UCSD-AML1 (cell line): ENCODE measurements around the gene TMEM25.
"Not testable (repeated sequence)": the region's sequence is repeated elsewhere in the genome, so short reads cannot be mapped to it uniquely, and the experiment has no call there.

Source experiments
- DNase-seq: peaks from one replicate; lab custom pipeline; 2025; ENCODE audit not compliant: unreplicated experiment; lab: John Stamatoyannopoulos, UW

TMEM25 gene

DNA sequence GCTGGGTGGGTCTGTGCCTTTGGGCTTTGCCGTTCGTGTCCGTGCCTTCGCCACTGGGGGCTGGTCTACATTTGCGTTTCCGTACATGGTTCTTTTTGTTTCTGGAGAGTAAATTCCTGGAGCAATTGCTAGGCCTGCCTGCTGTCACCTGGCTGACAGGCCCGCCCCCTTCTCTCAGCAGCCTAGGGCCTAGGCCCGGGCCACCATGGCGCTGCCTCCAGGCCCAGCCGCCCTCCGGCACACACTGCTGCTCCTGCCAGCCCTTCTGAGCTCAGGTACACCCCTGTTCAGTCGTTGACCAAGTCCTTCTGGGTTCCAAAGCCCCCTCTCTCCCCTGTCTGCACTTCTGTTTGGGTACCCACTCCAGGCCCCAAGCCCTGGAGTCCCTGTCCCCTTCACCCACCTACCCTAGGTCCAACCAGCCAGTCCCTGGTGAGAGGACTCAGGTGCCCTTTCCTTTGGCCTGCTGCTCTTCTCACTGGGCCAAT lies 649 bp downstream of the TMEM25 start:
- no peak for DNase-seq

DNA sequence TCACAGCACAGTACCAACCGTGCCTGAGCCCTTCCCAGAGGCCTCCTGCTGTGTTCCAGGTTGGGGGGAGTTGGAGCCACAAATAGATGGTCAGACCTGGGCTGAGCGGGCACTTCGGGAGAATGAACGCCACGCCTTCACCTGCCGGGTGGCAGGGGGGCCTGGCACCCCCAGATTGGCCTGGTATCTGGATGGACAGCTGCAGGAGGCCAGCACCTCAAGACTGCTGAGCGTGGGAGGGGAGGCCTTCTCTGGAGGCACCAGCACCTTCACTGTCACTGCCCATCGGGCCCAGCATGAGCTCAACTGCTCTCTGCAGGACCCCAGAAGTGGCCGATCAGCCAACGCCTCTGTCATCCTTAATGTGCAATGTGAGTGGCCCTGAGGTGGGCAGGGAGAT lies 1.1 kb downstream of the TMEM25 start:
- DNase-seq = no peak

DNA sequence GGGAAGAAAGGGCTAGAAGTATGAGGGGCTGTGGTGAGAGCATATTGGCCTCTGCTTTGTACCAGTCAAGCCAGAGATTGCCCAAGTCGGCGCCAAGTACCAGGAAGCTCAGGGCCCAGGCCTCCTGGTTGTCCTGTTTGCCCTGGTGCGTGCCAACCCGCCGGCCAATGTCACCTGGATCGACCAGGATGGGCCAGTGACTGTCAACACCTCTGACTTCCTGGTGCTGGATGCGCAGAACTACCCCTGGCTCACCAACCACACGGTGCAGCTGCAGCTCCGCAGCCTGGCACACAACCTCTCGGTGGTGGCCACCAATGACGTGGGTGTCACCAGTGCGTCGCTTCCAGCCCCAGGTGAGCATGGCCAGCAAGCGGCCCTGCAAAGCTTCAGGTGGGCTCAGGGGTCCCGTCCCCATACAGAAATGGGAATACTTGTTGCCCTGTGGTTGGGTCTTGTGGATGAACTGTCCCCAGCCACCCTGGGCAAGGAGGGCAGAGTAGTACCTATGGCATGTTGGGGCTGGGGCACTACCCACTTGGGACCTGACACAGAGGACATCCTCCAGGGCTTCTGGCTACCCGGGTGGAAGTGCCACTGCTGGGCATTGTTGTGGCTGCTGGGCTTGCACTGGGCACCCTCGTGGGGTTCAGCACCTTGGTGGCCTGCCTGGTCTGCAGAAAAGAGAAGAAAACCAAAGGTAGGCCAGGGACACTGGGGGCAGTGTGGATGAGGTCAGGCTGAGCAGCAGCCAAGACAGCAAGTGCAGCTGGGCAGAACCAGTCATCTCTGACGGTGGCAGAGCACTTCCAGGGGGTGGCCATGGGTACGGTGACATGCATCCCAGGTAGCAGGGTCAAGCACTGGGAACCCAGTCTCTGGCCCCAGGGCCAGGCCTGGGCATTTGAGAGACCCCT lies 2.1 kb downstream of the TMEM25 start:
- no peak for DNase-seq

DNA sequence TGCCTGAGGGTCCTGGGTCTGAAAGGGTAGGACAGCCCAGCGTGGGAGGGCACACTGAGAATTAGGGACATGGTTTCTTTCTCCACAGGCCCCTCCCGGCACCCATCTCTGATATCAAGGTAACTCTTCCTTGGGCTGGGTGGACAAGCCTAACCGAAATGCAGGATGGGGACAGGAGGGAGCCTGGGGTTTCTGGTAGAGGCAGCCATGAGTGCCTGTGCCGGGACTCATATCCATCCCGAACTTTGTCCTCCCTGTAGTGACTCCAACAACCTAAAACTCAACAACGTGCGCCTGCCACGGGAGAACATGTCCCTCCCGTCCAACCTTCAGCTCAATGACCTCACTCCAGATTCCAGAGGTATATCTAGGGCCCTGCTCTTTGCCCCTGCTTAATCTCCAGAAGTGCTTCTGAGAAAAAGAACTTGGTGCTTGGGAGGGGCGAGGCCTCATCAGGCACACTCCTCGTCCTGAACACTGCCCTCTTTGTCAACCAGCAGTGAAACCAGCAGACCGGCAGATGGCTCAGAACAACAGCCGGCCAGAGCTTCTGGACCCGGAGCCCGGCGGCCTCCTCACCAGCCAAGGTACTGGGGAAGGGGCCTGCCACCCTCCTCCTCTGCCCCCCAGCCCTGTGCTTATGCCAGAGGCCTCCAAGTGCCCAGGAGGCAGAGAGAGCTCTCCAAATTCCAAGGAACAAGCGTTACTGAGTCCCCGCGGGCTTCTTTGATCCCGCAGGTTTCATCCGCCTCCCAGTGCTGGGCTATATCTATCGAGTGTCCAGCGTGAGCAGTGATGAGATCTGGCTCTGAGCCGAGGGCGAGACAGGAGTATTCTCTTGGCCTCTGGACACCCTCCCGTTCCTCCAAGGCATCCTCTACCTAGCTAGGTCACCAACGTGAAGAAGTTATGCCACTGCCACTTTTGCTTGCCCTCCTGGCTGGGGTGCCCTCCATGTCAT lies 3.1 kb downstream of the TMEM25 start:
- no peak for DNase-seq

DNA sequence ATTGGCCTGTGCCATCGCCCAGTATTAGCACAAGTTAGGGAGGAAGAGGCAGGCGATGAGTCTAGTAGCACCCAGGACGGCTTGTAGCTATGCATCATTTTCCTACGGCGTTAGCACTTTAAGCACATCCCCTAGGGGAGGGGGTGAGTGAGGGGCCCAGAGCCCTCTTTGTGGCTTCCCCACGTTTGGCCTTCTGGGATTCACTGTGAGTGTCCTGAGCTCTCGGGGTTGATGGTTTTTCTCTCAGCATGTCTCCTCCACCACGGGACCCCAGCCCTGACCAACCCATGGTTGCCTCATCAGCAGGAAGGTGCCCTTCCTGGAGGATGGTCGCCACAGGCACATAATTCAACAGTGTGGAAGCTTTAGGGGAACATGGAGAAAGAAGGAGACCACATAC lies 4.3 kb downstream of the TMEM25 start:
- DNase-seq = no peak

DNA sequence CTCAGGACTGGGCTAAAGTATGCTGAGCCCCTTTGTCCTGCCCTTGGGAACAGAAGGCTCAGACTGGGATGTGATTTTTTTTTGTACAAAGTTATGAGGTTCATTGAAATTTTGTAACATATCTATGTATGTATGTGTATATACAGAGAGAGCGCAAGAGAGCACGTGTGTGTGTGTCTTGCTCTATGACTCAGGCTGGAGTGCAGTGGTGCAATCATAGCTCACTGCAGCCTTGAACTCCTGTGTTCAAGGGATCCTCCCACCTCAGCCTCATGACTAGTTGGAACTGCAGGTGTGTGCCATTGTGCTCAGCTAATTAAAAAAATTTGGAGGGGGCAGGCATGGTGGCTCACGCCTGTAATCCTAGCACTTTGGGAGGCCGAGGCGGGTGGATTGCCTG lies 5.7 kb downstream of the TMEM25 start:
- no peak for DNase-seq

DNA sequence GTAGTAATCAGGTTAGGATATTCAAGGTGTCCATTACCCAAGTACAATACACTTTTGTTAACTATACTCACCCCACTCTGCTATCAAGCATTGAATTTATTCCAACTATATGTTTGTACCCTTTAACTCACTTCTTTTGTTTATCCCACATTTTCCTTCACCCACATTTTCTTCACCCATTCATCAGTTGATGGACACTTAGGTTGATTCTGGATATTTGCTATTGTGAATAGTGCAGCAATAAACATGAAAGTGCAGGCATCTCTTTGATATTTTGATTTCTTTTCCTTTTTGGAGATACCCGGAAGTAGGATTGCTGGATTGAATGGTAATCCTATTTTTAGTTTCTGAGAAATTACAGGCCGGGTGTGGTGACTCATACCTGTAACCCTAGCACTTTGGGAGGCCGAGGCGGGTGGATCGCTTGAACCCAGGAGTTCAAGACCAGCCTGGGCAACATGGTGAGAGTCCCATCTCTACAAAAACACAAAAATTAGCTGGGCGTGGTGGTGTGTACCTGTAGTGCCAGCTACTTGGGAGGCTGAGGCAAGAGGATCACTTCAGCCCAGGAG lies 6.5 kb downstream of the TMEM25 start:
- DNase-seq = no peak

DNA sequence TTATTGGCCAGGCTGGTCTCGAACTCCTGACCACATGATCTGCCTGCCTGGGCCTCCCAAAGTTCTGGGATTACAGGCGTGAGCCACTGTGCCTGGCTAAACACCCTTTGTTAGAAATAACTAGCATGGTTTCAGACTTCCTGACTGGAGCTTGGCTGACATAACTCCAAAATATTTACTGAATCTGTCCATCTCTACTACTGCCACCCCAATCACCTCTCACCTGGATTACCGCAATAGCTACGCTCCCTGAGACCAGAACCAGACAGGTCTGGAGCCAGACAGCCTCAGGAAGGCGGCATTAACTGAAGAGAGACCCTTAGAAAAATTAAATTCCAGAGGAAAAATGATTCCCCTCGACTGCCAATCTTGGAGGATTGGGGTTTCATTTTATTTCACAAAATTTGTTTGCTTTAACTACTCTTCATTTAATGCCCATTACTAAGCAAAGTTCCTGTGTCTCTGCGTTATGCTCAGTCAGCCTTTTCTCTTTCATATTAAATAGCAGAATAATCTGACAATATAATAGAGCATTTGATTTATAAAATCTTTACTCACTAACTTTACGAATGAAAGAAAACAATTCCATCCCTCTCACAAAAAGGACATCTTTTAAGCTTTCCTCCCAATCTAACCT lies 13.1 kb downstream of the TMEM25 start:
- no peak for DNase-seq

DNA sequence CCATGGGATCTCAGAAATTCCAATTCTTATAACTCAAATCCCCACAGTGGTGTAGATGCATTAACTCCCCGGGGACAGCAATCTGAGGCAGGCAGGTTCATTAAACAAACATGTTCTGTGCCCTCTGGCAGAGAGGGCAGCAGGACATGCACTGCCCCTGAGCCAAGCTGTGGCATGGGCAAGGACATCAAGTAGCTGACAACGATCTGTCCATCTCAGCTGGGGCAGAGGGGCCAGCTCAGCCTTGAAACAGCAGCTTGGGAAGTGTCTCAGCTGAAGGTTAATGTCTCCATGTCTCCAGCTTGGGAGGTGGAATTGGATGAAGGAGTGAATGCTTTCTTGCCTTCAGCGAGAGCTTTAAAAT lies 13.6 kb downstream of the TMEM25 start:
- no peak for DNase-seq

DNA sequence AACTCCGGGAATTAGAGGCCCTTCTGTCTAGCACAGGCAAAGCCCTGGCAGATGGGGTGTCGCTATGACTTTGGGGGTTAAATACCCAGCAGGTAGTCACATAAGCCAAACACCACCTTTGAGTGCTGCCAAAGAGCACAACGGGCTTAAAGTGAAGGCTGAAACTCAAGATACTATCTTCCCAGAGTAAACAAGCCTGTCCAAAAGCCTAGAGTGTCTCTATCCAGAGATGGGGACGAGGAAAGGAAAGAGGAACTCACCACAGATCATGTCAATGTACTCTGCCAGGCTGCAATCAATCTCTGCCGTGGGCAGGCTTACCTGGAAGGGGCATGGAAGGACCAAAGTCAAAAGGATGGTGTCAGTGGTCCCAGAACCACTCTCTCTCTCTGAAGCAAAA lies 14.5 kb downstream of the TMEM25 start:
- no peak for DNase-seq

DNA sequence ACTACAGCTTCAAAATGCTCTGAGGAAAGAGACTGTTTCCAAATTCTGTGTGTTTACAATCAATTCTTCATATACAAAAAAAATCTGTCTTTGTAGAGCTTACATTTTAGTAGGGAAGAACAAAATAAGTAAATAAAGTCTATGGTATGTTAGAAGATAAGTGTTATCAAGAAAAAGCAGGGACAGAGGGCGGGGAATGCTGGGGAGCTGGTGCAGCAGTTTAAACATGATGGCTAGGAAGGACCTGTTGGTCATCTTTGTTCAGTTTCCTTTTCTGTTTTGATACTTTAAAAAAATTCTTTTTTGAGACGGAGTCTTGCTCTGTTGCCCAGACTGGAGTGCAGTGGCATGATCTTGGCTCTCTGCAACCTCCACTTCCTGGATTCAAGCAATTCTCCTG lies 16.1 kb downstream of the TMEM25 start:
- no peak for DNase-seq

DNA sequence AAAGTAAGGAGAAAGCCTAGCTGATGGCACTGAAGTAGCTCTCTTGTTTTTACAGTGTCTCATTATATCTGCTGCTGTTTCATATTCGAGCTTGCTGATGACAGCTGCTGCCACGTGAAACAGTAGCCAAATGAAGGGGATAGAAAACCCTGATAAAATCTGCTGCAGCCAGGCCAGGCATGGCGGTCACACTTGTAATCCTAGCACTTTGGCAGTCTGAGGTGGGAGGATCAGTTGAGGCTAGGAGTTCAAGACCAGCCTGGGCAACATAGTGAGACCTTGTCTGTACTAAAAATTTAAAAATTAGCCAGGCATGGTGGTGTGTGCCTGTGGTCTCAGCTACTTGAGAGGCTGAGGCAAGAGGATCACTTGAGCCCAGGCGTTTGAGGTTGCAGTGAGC lies 21.3 kb downstream of the TMEM25 start:
- DNase-seq = no peak

DNA sequence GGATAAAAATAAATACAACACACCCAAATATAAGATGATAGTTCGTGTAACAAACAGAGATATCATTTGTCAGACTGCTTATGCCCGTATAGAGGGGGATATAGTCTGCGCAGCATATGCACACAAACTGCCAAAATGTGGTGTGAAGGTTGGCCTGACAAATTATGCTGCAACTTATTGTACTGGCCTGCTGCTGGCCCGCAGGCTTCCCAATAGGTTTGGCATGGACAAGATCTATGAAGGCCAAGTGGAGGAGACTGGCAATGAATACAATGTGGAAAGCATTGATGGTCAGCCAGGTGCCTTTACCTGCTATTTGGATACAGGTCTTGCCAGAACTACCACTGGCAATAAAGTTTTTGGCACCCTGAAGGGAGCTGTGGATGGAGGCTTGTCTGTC lies 29.8 kb downstream of the TMEM25 start:
- DNase-seq = no peak

DNA sequence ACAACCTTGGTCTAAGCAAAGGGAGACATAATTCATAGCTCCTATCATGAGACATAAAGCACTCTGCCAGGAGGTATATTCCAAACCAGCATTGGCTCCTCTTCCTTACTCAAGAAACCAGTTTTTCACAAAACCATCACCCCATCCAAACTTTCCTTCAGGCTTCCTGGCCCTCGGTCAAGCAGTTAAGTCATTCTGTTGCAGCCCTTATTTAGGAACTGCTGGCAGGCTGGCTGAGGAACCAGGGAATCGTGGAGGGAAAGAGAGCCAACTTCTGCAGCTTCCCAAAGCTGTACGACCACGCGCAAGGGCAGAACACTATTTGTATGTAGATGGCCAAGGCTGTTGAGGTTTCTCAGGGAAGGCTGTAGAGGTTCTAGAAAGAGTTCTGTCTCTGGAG lies 34.1 kb downstream of the TMEM25 start:
- no peak for DNase-seq

DNA sequence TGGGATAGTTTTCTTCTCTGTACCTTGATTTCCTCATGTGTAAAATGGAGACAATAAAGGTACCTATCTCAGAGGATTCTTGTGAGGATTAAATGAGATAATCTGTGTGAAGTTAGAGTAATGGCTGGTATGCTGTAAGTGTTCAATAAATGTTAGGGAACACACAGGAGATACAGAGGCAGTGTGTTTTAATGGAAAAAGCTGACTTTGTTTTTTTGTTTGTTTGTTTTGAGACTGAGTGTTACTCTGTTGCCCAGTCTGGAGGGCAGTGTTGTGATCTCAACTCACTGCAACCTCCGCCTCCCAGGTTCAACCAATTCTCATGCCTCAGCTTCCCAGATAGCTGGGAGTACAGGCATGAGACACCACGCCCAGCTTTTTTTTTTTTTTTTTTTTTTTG lies 38.7 kb downstream of the TMEM25 start:
- DNase-seq = no peak

DNA sequence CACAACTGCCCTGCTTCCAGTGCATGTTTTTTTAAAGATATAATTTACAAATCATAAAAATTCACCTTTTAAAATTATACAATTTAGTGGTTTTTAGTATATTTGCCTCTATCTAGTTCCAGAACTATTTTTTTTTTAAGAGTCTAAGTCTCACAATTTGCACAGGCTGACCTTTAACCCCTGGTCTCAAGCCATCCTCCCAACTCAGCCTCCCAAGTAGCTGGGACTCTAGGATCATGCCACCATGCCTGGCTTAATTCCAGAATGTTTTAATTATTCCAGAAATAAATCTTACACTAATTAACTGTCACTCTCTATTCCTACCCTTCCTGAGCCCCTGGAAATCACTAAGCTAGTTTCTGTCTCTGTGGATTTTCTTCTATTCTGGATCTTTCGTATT lies 39.8 kb downstream of the TMEM25 start:
- DNase-seq = no peak

DNA sequence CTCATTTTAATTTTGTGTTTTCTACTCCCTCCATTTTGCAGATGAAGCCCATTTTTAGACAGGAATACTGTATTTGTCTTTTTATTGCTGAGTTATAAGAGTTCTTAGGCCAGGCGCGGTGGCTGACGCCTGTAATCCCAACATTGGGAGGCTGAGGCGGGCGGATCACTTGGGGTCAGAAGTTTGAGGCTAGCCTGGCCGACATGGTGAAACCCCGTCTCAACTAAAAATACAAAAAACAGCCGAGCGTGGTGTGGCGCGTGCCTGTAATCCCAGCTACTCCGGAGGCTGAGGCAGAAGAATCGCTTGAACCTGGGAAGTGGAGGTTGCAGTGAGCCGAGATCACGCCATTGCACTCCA lies 40.7 kb downstream of the TMEM25 start:
- DNase-seq = not testable (repeated sequence)

DNA sequence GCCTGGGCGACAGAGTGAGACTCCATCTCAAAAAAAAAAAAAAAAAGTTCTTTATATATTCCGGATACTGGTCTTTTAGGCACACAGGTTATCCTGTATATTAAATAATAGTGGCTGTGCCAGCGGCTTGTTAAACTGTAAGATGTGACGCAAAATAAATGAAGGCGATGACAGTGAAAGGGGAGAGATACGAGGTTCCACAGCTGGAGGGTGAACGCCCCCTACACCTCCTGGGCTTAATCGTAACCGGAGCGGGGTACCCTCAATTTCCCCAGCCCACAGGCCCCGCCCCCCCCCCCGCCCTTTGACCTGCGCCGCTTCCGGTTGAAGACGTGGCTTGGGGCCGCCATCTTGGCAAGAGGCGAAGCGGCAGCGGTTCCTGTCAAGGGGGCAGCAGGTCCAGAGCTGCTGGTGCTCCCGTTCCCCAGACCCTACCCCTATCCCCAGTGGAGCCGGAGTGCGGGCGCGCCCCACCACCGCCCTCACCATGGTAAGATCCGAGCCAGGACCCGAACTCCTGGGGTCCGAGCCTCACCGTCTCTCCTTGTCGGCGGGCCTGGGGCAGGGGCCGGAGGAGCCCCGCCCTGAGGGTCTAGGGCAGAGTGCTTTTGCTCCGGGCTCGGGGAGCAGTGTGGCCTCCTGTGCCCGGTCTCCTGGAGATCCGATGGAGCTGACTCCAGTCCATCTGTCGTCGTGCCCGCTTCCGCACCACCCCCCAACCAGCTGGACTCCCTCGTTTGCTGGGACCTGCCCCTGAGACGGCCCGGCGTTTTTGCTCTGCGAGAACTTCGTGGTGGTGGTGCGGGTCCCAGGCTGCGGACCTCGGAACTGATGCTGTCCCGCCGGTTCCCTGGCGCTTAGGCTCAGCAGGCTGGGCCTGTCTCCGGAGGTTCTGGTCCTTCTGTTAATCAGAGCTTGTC lies 41.3 kb downstream of the TMEM25 start, which contains the start of gene ARCN1:
Gene ARCN1 (plus strand): TSS at position 349 of the 920 bp plus-strand sequence. CDS start 139 bp downstream, at position 488.
- peak; percentile 83 for DNase-seq

DNA sequence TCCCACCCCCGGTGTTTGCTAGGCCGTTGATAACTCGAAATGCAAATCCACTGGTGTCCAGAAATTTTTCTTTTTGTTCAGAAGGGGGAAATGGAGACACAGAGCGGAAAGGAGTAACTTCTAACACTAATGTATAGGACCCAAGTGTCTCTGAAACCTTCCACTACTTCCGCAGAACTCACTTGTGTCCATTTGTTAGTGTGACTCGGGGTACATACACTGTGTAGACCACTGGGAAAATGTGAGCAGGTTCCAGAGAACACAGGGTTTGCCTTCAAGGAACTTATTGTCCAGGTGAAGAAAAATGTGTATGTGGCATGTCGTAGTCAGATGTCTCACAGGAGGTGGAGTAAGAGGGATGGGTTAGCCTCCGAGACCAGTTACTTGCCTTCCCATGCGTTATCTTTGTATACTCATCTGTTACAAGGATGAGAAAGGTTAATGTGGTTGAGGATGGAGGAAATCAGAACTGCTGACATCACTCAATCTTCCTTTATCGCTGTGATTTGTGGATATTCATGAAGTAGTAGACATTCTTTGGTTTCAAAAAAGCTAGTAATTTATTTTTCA lies 42.1 kb downstream of the TMEM25 start:
- DNase-seq = peak; percentile 26

DNA sequence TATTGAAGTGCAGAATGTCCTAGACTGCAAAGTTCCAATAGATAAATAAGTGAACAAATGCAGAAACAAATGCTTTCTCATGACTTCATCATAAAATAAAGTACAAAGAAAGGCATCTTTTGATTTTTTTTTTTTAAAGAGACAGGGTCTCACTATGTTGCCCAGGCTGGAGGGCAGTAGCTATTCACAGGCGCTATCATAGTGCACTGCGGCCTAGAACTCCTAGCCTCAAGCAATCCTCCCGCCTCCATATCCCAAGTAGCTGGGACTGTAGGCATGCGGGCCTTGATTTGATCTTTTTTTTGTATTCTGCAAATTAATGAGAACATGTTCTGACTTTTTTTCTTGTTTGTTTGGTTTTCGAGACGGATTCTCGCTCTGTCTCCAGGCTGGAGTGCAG lies 43.6 kb downstream of the TMEM25 start:
- no peak for DNase-seq
